Endothelial cell of umbilical vein (primary cell): Measurements from ENCODE around the gene NOBOX. TPM values are rescaled to one million over a fixed set of nuclear protein-coding genes. Genes with fewer than 3 reads are reported as not detected.
A peak's percentile ranks its signal among the peaks of the same experiment; 100 is the strongest.

ENCODE experiments used
- BruUV-seq: library from RNA; stranded (reverse); fragments of 400-500 nt; replicated peaks from 2 replicates; lab custom pipeline; 2021; lab: Mats Ljungman, UMichigan
- CTCF ChIA-PET: fragments of 300-600, 350-600 bp; sonication (Branson Sonifier 250); formaldehyde crosslinking; loops from one replicate; lab custom pipeline; 2021; ENCODE audit warnings: antibody characterized with exemption, inconsistent platforms; lab: Charles Lee
- POLR2A ChIA-PET: fragments of 300-600, 350-600 bp; sonication (Branson Sonifier 250); formaldehyde crosslinking; loops from one replicate; lab custom pipeline; 2021; ENCODE audit warnings: antibody characterized with exemption, inconsistent platforms; lab: Charles Lee
- DNase-seq: peaks from one replicate; pipeline ENCODE4 v3.0.0-alpha.2; 2011; ENCODE audit warnings: low read depth, low spot score
- FAIRE-seq: peaks from 2 replicates; lab custom pipeline; 2011; peaks lifted over from hg19 to GRCh38; lab: Jason Lieb, UNC
- H2AFZ ChIP-seq: 2 replicates; pipeline ENCODE4 v1.6.0; 2012; ENCODE audit warnings: low read depth, low read length, control low read depth, inconsistent platforms
- H3K27ac ChIP-seq: 2 replicates; pipeline ENCODE4 v1.5.1; 2011; ENCODE audit warnings: low read depth, mild to moderate bottlenecking, control low read depth, low read length, moderate library complexity; ENCODE audit not compliant: insufficient read depth
- H3K27me3 ChIP-seq, 2 experiments: 2 replicates each; pipeline versions ENCODE4 v1.6.0 to v1.6.1; 2011; ENCODE audit warnings: low read length in 2 of 2, mixed read lengths in 1 of 2; ENCODE audit not compliant: control insufficient read depth in 2 of 2, insufficient read depth in 2 of 2
- H3K36me3 ChIP-seq, 2 experiments: 2 replicates in 1 of 2; 3 replicates in 1 of 2; pipeline ENCODE4 v1.5.1; 2011; ENCODE audit warnings: low read length in 2 of 2, mild to moderate bottlenecking in 1 of 2, moderate library complexity in 1 of 2; ENCODE audit not compliant: control insufficient read depth in 2 of 2, insufficient read depth in 2 of 2; ENCODE audit errors: extremely low read depth in 1 of 2
- H3K4me1 ChIP-seq: 3 replicates; pipeline ENCODE4 v1.5.1; 2011; ENCODE audit warnings: mild to moderate bottlenecking, low read length; ENCODE audit not compliant: control insufficient read depth, insufficient read depth; ENCODE audit errors: extremely low read depth
- H3K4me2 ChIP-seq: 2 replicates; pipeline ENCODE4 v1.6.1; 2011; ENCODE audit warnings: low read length, control low read depth, mixed read lengths; ENCODE audit not compliant: insufficient read depth
- H3K4me3 ChIP-seq, 3 experiments: fragments of 200-600 bp in 1 of 3; sonication (generic), shearing (Covaris generic) in 1 of 3; replicated peaks in 1 of 3; 2 replicates each; pipeline ENCODE4 v1.5.1; 2011 to 2016; ENCODE audit warnings: control low read depth in 3 of 3, low read length in 3 of 3, mild to moderate bottlenecking in 2 of 3, inconsistent platforms in 1 of 3, low read depth in 1 of 3, moderate library complexity in 1 of 3; ENCODE audit not compliant: insufficient read depth in 1 of 3
- H3K79me2 ChIP-seq: 2 replicates; pipeline ENCODE4 v1.6.0; 2012; ENCODE audit warnings: low read length, inconsistent platforms; ENCODE audit not compliant: control insufficient read depth, insufficient read depth
- H3K9ac ChIP-seq: replicated peaks from 2 replicates; pipeline ENCODE3; 2011; ENCODE audit warnings: low read length, control low read depth; ENCODE audit not compliant: insufficient read depth; ENCODE audit errors: extremely low read depth
- H3K9me1 ChIP-seq: replicated peaks from 3 replicates; pipeline ENCODE4 v1.6.0; 2011; ENCODE audit warnings: mild to moderate bottlenecking, low read length; ENCODE audit not compliant: control insufficient read depth, insufficient read depth; ENCODE audit errors: extremely low read depth
- H3K9me3 ChIP-seq: replicated peaks from 2 replicates; pipeline ENCODE4 v1.5.1; 2012; ENCODE audit warnings: low read length, inconsistent platforms; ENCODE audit not compliant: control insufficient read depth, insufficient read depth
- H4K20me1 ChIP-seq: replicated peaks from 2 replicates; pipeline ENCODE3; 2011; ENCODE audit warnings: mild to moderate bottlenecking, low read length; ENCODE audit not compliant: control insufficient read depth, insufficient read depth; ENCODE audit errors: extremely low read depth
- CTCF ChIP-seq, 2 donors: IDR thresholded peaks; 1 replicate in 1 of 2; 2 replicates in 1 of 2; pipeline ENCODE4 v1.5.1; 2011; ENCODE audit warnings: low read length in 2 of 2, mild to moderate bottlenecking in 2 of 2, moderate library complexity in 2 of 2, control low read depth in 1 of 2, inconsistent platforms in 1 of 2, low read depth in 1 of 2; ENCODE audit not compliant: insufficient read depth in 1 of 2; ENCODE audit errors: extremely low read depth in 1 of 2
- JUN ChIP-seq: IDR thresholded peaks from 2 replicates; pipeline ENCODE4 v1.6.1; 2011; ENCODE audit warnings: borderline replicate concordance, low read depth; ENCODE audit not compliant: insufficient read length, insufficient read depth
- POLR2A ChIP-seq: IDR thresholded peaks from 2 replicates; pipeline ENCODE4 v1.6.1; 2012; ENCODE audit warnings: low read depth, mild to moderate bottlenecking, control low read depth, low read length
- dilution Hi-C: fragments of 300-500 bp; cut with MboI; formaldehyde crosslinking; loops from one replicate; pipeline ENCODE4 v1.15.0; 2019; ENCODE audit warnings: low sequenced_read_pairs; ENCODE audit not compliant: extremely low pct_ligation_motif_present
- intact Hi-C: fragments of 100-400 bp; cut with micrococcal nuclease; formaldehyde crosslinking; loops from one replicate; pipeline ENCODE4 v1.10.0; 2022
- polyA plus RNA-seq, 4 experiments: library from polyadenylated mRNA; depleted of rRNA in 3 of 4; stranded (reverse) in 3 of 4; unstranded in 1 of 4; fragments of >200 nt; gene quantifications; 2 replicates each; pipeline versions ENCODE4 v1.2.1 to v1.2.3, GENCODE V29; 2011 to 2012; ENCODE audit warnings: missing spikeins in 1 of 4
- total RNA-seq: library from RNA; stranded (reverse); gene quantifications from 2 replicates; pipeline ENCODE4 v1.2.3, GENCODE V29; 2021

NOBOX gene
- total and polyA plus RNA-seq, 2 donors (not counting 3 experiments of a cell fraction or from before 2014, with no cell fraction given) = not detected

DNA sequence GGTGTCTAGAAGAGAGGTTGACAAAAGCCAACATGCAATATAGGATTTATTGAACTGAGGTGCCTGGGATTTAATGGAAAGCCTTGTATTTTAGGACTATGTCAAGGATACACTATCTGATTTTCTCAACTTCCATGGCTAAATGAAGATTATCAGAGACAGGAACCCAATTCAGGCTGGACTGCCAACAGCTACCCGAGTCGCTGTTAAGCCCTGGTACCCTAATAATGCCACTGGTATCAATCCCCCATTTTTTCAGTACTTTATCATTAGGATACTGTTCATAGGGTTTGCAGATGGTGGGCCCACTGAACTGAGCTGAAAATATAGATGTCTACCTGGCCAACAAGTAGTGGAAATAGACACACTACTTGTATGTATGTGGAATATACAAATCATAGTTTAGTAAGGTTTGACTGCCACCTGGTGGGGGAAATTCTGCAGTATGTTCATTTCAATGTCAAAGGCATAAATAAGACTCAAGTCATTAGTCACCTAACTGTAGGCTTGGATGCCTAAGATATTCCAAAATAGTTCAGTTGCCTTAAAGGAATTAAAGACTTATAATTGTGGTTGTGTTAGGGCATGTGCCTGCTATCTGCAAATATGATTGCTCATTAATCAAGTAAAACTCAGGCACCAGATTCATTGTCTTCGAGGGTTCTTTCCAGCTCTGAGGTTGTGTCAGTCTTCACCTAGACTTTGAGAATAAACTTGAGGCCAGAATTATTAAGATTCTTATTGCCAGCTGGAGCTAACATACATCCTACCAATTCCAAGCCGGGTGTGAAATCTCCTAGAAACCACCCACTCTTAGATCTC lies 34.1 kb upstream of the NOBOX start:
- FAIRE-seq (peak; percentile 40), DNase-seq (peak; percentile 83)
- H3K36me3 ChIP-seq = no peaks in the 10 kb centered on the region
- no peak overlapping the region for H3K27ac ChIP-seq
- no TSS peak for BruUV-seq
- TF ChIP-seq POLR2A (no peak), CTCF (IDR thresholded peaks at IDR 0.05; ENCODE audit: extremely low read depth in 1 of 2, insufficient read depth in 1 of 2, low read depth in 1 of 2, low read length in 2 of 2) (peak; percentile 38 to 42)
- H3K4me1 ChIP-seq = no peaks in the 10 kb centered on the region
- H2AFZ ChIP-seq = no peak overlapping the region
- no peak overlapping the region for H3K4me2 ChIP-seq
- H3K27me3 ChIP-seq = no peaks in the 10 kb centered on the region
- no peaks in the 10 kb centered on the region for H4K20me1 ChIP-seq
- no peak overlapping the region for H3K9ac ChIP-seq
- ChIA-PET CTCF (interaction anchor here (1.0 to 2.1 kb wide), 11 partner anchors 11 to 701 kb away, joined by 3 to 8 read pairs (median 5); partner anchors contain the start of gene TCAF1), POLR2A (no interaction called here)
- no peaks in the 10 kb centered on the region for H3K9me3 ChIP-seq
- no peaks in the 10 kb centered on the region for H3K79me2 ChIP-seq
- no peak overlapping the region for H3K4me3 ChIP-seq
- dilution Hi-C loops = no loop called here
- intact Hi-C loops = loop anchor here (5.0 kb wide), 1 partner anchor 40 kb away; no protein-coding TSS in a partner anchor
- no peaks in the 10 kb centered on the region for H3K9me1 ChIP-seq

- Histone ChIP-seq H3K9me3 (no peaks in the 10 kb centered on the region), H3K79me2 (no peaks in the 10 kb centered on the region), H3K27ac (no peak overlapping the region), H3K4me1 (no peaks in the 10 kb centered on the region), H4K20me1 (no peaks in the 10 kb centered on the region), H3K4me2 (no peak overlapping the region), H2AFZ (no peak overlapping the region), H3K36me3 (no peaks in the 10 kb centered on the region), H3K9me1 (no peaks in the 10 kb centered on the region), H3K27me3 (no peaks in the 10 kb centered on the region), H3K9ac (no peak overlapping the region), H3K4me3 (no peak overlapping the region)
- CTCF ChIA-PET = interaction anchor here (1.0 to 1.5 kb wide), 5 partner anchors 26 to 700 kb away, joined by 3 to 8 read pairs (median 5); no protein-coding TSS in a partner anchor
- DNase-seq (no peak), FAIRE-seq (no peak)
- intact Hi-C loops = loop anchor here (5.0 kb wide), 1 partner anchor 39 kb away; no protein-coding TSS in a partner anchor
- POLR2A ChIA-PET = no interaction called here
- dilution Hi-C loops = no loop called here
- BruUV-seq = no TSS peak
- TF ChIP-seq JUN = no peak
Observed at GRCh38 chr7:144436500-144436899, 33.0 kb upstream of the NOBOX start.
